Activated CD4-positive, alpha-beta T cell treated with anti-CD3 and anti-CD28 coated beads, Interleukin-2, Interleukin-6, amounts not matched to agents 100 ng/mL and 50 ng/mL, durations not matched to agents 16 hours and 8 hours (primary cell): Measurements from ENCODE around the gene GATD1.

ENCODE experiments used
- DNase-seq: peaks from one replicate; pipeline ENCODE4 v3.0.0-alpha.2; 2020

The GATD1 gene

GRCh38 chr11:794766-795633, 17.7 kb upstream of the GATD1 start:
- DNase-seq, result peak; percentile 36

- no peak for DNase-seq
These were observed 16.9 kb upstream of the GATD1 start for GRCh38 chr11:794013-794765.

- DNase-seq, result no peak
These were observed 16.3 kb upstream of the GATD1 start for GRCh38 chr11:793556-793955.

GRCh38 chr11:792873-793272, 15.6 kb upstream of the GATD1 start:
- no peak for DNase-seq

- no peak for DNase-seq
These were observed 15.2 kb upstream of the GATD1 start for GRCh38 chr11:792535-792821.

- no peak for DNase-seq
These were observed 14.6 kb upstream of the GATD1 start for GRCh38 chr11:791658-792534.

- DNase-seq, result no peak
These were observed 13.7 kb upstream of the GATD1 start for GRCh38 chr11:790721-791564.

GRCh38 chr11:789943-790342, 12.7 kb upstream of the GATD1 start, which contains the start of gene CEND1:
TSS of gene CEND1 (minus strand) at chr11:790090. CDS start at chr11:788576, 1,514 bp downstream.
- DNase-seq, result peak; percentile 80

- DNase-seq, result no peak
These were observed 12.0 kb upstream of the GATD1 start for GRCh38 chr11:788953-789940.

GRCh38 chr11:788009-788640, 10.8 kb upstream of the GATD1 start:
- DNase-seq, result no peak

- DNase-seq, result no peak
These were observed 9.9 kb upstream of the GATD1 start for GRCh38 chr11:787084-787675.

- no peak for DNase-seq
These were observed 9.2 kb upstream of the GATD1 start for GRCh38 chr11:786235-787083.

- DNase-seq, result no peak
These were observed 6.3 kb upstream of the GATD1 start for GRCh38 chr11:783581-784015.

- DNase-seq, result no peak
These were observed 5.2 kb upstream of the GATD1 start for GRCh38 chr11:782264-783174.

- no peak for DNase-seq
These were observed 2.8 kb upstream of the GATD1 start for GRCh38 chr11:779955-780532.

- no peak for DNase-seq
These were observed 2.0 kb upstream of the GATD1 start for GRCh38 chr11:778976-779954.
